K562 (cell line): ENCODE results near the gene WSCD2. TPM values are rescaled to one million over a fixed set of nuclear protein-coding genes. Genes with fewer than 3 reads are reported as not detected.

Experiments
- BRCA1 ChIP-seq, 2 experiments: fragments of 450-650 bp in 1 of 2; sonication (generic) in 1 of 2; formaldehyde crosslinking in 1 of 2; IDR thresholded peaks; 2 replicates each; pipeline versions ENCODE4 v1.5.0 to v1.6.1; 2017 to 2020; ENCODE audit warnings: mild to moderate bottlenecking in 1 of 2, missing genetic modification reagents in 1 of 2
- CCAR2 ChIP-seq: fragments of 200-400 bp; formaldehyde crosslinking; IDR thresholded peaks from 2 replicates; pipeline ENCODE4 v1.6.1; 2017; ENCODE audit warnings: mild to moderate bottlenecking, low read depth, low read length
- HDAC8 ChIP-seq: fragments of 450-650 bp; IDR thresholded peaks from 2 replicates; pipeline ENCODE4 v1.6.1; 2016; ENCODE audit warnings: mild to moderate bottlenecking, missing genetic modification characterization, moderate library complexity, missing compliant biosample characterization
- MCM3 ChIP-seq: fragments of 450-650 bp; IDR thresholded peaks from 2 replicates; pipeline ENCODE4 v1.6.1; 2016
- NFRKB ChIP-seq: fragments of 450-650 bp; IDR thresholded peaks from 2 replicates; pipeline ENCODE4 v1.6.1; 2016; ENCODE audit warnings: low read depth
- RCOR1 ChIP-seq, 2 experiments: IDR thresholded peaks; 2 replicates each; pipeline ENCODE4 v1.6.1; 2012; ENCODE audit warnings: low read depth in 2 of 2, low read length in 2 of 2, borderline replicate concordance in 1 of 2, improper control_type of control experiment in 1 of 2
- SMAD1 ChIP-seq: fragments of 150-350 bp; IDR thresholded peaks from 2 replicates; pipeline ENCODE4 v1.6.1; 2014; ENCODE audit warnings: low read length, low read depth; ENCODE audit not compliant: partially characterized antibody
- ZNF263 ChIP-seq: sonication (generic); formaldehyde crosslinking; IDR thresholded peaks from 2 replicates; pipeline ENCODE4 v1.8.0; 2022; ENCODE audit warnings: mild to moderate bottlenecking, missing genetic modification reagents, borderline replicate concordance
- ZNF589 ChIP-seq: fragments of 200-800 bp; sonication (Bioruptor generic); IDR thresholded peaks from 2 replicates; pipeline ENCODE4 v1.6.1; 2016; ENCODE audit warnings: low read depth, missing genetic modification characterization, missing compliant biosample characterization
- polyA plus RNA-seq, 8 experiments: library from polyadenylated mRNA; depleted of rRNA in 4 of 8; stranded (reverse) in 5 of 8; unstranded in 3 of 8; fragments of >200 nt; fragmentation: Nextera tagmentation in 2 of 8; fragmentation: Illumina TruSeq in 1 of 8; extraction: Ambion mirVana in 2 of 8; extraction: Trizol in 1 of 8; gene quantifications; 2 replicates each; pipeline versions ENCODE4 v1.2.1 to v1.2.3, GENCODE V29; 2011 to 2014; ENCODE audit warnings: inconsistent platforms in 1 of 8, missing spikeins in 1 of 8
- total RNA-seq, 7 experiments: library from RNA; depleted of rRNA in 6 of 7; stranded (reverse); fragments of >200 nt in 6 of 7; fragmentation: Illumina TruSeq in 2 of 7; extraction: Trizol in 2 of 7; gene quantifications; 2 replicates each; pipeline versions ENCODE4 v1.2.1 to v1.2.3, GENCODE V29; 2011 to 2021; ENCODE audit warnings: low replicate concordance in 1 of 7
- TF ChIP-seq, protein P1 (sequence below): fragments of 250-450 bp; sonication (Bioruptor Pico); IDR thresholded peaks from 2 replicates; pipeline ENCODE4 v1.5.0; 2021; ENCODE audit warnings: mild to moderate bottlenecking, moderate library complexity
- TF ChIP-seq, protein P2 (sequence below): fragments of 200-800 bp; sonication (Bioruptor generic); IDR thresholded peaks from 2 replicates; pipeline ENCODE4 v1.6.1; 2017; ENCODE audit warnings: missing genetic modification characterization, missing compliant biosample characterization
- TF ChIP-seq, protein P3 (sequence below), 2 experiments: fragments of 450-650 bp in 1 of 2; sonication (generic) in 1 of 2; formaldehyde crosslinking in 1 of 2; IDR thresholded peaks; 2 replicates each; pipeline versions ENCODE4 v1.7.1 to v1.9.0; 2016 to 2022; ENCODE audit warnings: inconsistent platforms in 1 of 2, mild to moderate bottlenecking in 1 of 2, missing genetic modification reagents in 1 of 2

The WSCD2 gene
- total and polyA plus RNA-seq, 9 of the 15 experiments (the other 6 are each of a cell fraction or from before 2014, with no cell fraction given), result 0.72 to 14.1 (median 4.0) TPM

DNA sequence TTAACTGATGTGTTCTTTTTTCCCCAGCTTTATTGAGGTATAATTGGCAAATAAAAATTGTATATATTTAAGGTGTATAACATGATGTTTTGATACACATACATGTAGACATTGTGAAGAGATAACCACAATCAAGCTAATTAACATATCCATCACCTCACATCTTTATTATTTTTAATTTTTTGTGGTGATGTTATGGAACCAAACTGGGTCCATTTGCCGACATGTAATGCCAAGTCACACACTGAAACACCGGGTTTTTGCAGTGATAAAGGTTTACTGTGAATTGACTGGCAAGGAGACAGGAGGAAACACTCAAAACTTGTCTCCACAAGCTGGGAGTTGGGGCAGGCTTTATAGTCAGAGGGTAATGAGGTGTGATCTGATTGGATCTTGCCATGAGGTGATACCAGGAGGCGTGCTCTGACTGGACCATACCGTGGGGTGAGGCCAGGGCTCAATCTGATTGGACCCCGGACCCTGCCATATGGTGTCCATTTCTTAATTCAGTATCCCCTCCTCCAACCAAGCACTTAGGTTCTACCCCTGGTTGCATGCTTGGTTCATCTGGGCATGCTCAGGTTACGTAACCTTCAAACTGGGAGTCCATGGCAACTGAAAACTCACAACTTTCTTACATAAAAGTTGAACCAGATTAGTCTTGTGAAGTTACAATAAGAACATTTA lies 11.8 kb upstream of the WSCD2 start (continued):
- TF ChIP-seq, protein P1, sequence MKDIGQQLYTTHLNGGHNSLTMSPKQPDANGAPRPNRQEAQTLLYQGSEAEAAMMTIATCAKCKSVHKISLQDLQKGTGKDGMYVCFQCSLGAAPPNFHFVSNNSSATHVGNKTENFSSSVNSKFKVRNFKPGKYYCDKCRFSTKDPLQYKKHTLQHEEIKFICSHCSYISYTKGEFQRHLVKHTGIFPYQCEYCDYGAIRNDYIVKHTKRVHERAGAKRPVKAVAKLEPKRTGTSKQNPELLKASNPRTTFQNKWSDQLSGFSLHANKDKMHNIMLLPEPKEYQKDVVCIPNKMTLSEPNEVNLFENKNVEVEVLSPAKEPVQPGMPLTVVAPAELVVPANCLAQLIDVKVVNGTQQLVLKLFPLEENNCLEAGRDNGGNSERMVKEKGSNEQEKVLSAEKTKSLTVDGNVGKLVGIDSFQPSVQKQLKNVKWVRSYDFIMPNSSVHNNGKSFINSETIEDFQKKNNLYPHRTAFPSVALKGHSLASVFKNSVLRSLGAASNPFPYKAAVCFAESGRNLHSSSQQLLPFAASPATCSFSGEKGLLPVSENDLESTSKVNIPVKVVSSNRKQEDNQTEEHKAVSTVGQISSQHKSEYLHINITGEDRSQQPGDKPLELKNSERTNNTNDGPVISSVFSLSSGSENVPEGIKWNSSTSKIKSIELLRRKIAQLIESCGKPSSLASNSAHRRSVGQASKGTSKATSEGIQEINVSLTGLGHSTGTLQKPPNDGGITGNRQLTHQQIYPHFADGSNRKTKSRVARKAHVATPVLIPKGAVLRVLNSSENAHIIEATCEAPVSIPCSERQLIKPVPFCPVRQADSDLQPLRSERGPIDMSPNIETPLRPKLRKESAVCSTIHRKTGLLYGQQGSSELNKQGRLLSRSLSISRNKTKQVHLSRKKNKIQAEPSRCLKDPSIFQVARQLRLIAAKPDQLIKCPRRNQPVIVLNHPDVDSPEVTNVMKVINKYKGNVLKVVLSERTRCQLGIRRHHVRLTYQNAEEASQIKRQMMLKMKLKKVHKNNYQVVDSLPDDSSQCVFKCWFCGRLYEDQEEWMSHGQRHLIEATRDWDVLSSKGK (CRISPR knock-in tag), result 0 out of 2 replicates have a peak, but pooled peaks have one; percentile 33
- TF ChIP-seq, protein P2, sequence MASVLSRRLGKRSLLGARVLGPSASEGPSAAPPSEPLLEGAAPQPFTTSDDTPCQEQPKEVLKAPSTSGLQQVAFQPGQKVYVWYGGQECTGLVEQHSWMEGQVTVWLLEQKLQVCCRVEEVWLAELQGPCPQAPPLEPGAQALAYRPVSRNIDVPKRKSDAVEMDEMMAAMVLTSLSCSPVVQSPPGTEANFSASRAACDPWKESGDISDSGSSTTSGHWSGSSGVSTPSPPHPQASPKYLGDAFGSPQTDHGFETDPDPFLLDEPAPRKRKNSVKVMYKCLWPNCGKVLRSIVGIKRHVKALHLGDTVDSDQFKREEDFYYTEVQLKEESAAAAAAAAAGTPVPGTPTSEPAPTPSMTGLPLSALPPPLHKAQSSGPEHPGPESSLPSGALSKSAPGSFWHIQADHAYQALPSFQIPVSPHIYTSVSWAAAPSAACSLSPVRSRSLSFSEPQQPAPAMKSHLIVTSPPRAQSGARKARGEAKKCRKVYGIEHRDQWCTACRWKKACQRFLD (CRISPR knock-in tag), result peak; percentile 91
- TF ChIP-seq RCOR1 (IDR thresholded peaks at IDR 0.05; ENCODE audit: borderline replicate concordance in 1 of 2, low read depth in 2 of 2, low read length in 2 of 2), result no peak
- no peak for TF ChIP-seq BRCA1 (IDR thresholded peaks at IDR 0.05)
- TF ChIP-seq BRCA1 (CRISPR knock-in tag; IDR thresholded peaks at IDR 0.05), result no peak
- TF ChIP-seq ZNF263 (CRISPR knock-in tag), result no peak
- peak; percentile 94 for TF ChIP-seq SMAD1
- peak; percentile 63; the same call in 1 of the 2 replicates for TF ChIP-seq ZNF589
- TF ChIP-seq MCM3, result no peak
- no peak for TF ChIP-seq CCAR2
- TF ChIP-seq HDAC8 (tag), result peak; percentile 64; the same call in 1 of the 2 replicates
- TF ChIP-seq, protein P3, sequence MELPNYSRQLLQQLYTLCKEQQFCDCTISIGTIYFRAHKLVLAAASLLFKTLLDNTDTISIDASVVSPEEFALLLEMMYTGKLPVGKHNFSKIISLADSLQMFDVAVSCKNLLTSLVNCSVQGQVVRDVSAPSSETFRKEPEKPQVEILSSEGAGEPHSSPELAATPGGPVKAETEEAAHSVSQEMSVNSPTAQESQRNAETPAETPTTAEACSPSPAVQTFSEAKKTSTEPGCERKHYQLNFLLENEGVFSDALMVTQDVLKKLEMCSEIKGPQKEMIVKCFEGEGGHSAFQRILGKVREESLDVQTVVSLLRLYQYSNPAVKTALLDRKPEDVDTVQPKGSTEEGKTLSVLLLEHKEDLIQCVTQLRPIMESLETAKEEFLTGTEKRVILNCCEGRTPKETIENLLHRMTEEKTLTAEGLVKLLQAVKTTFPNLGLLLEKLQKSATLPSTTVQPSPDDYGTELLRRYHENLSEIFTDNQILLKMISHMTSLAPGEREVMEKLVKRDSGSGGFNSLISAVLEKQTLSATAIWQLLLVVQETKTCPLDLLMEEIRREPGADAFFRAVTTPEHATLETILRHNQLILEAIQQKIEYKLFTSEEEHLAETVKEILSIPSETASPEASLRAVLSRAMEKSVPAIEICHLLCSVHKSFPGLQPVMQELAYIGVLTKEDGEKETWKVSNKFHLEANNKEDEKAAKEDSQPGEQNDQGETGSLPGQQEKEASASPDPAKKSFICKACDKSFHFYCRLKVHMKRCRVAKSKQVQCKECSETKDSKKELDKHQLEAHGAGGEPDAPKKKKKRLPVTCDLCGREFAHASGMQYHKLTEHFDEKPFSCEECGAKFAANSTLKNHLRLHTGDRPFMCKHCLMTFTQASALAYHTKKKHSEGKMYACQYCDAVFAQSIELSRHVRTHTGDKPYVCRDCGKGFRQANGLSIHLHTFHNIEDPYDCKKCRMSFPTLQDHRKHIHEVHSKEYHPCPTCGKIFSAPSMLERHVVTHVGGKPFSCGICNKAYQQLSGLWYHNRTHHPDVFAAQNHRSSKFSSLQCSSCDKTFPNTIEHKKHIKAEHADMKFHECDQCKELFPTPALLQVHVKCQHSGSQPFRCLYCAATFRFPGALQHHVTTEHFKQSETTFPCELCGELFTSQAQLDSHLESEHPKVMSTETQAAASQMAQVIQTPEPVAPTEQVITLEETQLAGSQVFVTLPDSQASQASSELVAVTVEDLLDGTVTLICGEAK (IDR thresholded peaks at IDR 0.05), result no peak
- TF ChIP-seq, protein P3 (CRISPR knock-in tag; IDR thresholded peaks at IDR 0.05), result no peak
- peak; percentile 38; the same call in 1 of the 2 replicates for TF ChIP-seq NFRKB
